ENCODE results near the gene TP53INP2.
"Not testable (repeated sequence)": the region's sequence is repeated elsewhere in the genome, so short reads cannot be mapped to it uniquely, and the experiment has no call there.

The TP53INP2 gene

DNA sequence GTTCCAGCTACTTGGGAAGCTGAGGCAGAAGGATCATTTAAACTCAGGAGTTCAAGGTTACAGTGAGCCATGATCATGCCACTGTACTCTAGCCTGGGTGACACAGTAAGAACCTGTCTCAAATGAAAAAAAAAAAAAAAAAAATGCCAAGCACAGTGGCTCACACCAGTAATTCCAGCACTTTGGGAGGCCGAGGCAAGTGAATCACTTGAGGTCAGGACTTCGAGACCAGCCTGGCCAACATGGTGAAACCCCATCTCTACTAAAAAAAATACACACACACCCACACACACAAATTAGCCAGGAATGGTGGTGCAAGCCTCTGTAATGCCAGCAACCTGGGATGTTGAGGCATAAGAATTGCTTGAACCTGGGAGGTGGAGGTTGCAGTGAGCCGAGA is 18.4 kb downstream of the TP53INP2 start:
- H2BK15ac ChIP-seq (replicated peaks; ENCODE audit: low read depth); H3K56ac ChIP-seq (ENCODE audit: low read length); H3K27ac ChIP-seq (ENCODE audit: low read depth, low read length); H2AK5ac ChIP-seq (ENCODE audit: low read length); DNase-seq; H3K4ac ChIP-seq (ENCODE audit: low read depth, low read length); H3K79me2 ChIP-seq (ENCODE audit: control insufficient read depth, insufficient read depth, low read length); H3K79me1 ChIP-seq (ENCODE audit: low read length); H3K36me3 ChIP-seq (ENCODE audit: control insufficient read depth, insufficient read depth, low read length); H2BK120ac ChIP-seq (ENCODE audit: low read depth, low read length); H3K27me3 ChIP-seq (ENCODE audit: insufficient read depth, low read length, poor library complexity); H3K4me1 ChIP-seq (ENCODE audit: control insufficient read depth, low read depth, low read length); H3K4me2 ChIP-seq (ENCODE audit: low read length); H4K5ac ChIP-seq (ENCODE audit: low read length); H4K8ac ChIP-seq (ENCODE audit: low read depth, low read length); H3K9ac ChIP-seq (ENCODE audit: low read length); H3K4me3 ChIP-seq (ENCODE audit: low read length); H3K23ac ChIP-seq (ENCODE audit: low read length); H3K18ac ChIP-seq (ENCODE audit: low read length); H2BK5ac ChIP-seq (ENCODE audit: low read length): not testable (repeated sequence)
- WGBS (ENCODE audit: extremely low coverage, insufficient coverage, low lambda C conversion rate): no CpG with 5 or more reads among the region's 3 CpGs

DNA sequence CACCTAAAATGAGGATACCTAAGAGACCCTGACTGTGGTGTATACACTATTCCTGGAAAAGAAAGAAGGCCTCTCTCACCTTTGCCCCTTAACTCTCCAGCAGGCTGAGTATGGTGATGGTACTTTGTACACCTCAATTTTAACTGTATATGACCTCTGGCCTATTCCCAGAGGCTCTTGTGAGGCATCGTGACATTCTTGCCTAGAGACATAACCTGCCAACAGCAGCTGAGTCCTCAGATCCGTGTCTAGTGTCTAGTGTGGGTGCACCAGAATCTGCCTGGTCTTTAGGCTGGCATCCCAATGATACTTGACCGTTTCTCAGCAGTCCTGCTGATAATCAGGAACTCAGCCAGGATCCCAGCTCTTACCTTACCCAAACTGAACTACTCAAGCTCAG is 20.0 kb downstream of the TP53INP2 start:
- H3K79me2 ChIP-seq (ENCODE audit: control insufficient read depth, insufficient read depth, low read length): no peaks in the 10 kb centered on the region
- no peaks in the 10 kb centered on the region for H3K36me3 ChIP-seq (ENCODE audit: control insufficient read depth, insufficient read depth, low read length)
- no peak overlapping the region for H2BK15ac ChIP-seq (replicated peaks; ENCODE audit: low read depth)
- no peak overlapping the region for H2BK5ac ChIP-seq (ENCODE audit: low read length)
- no peaks in the 10 kb centered on the region for H3K27me3 ChIP-seq (ENCODE audit: insufficient read depth, low read length, poor library complexity)
- no peaks in the 10 kb centered on the region for H3K79me1 ChIP-seq (ENCODE audit: low read length)
- no peak overlapping the region for H3K4me2 ChIP-seq (ENCODE audit: low read length)
- H3K56ac ChIP-seq (ENCODE audit: low read length): no peak overlapping the region
- H3K27ac ChIP-seq (ENCODE audit: low read depth, low read length): no peak overlapping the region
- H3K4ac ChIP-seq (ENCODE audit: low read depth, low read length): no peak overlapping the region
- H2BK120ac ChIP-seq (ENCODE audit: low read depth, low read length): no peak overlapping the region
- no peaks in the 10 kb centered on the region for H3K4me1 ChIP-seq (ENCODE audit: control insufficient read depth, low read depth, low read length)
- H3K4me3 ChIP-seq (ENCODE audit: low read length): no peak overlapping the region
- no CpG with 5 or more reads among the region's 3 CpGs for WGBS (ENCODE audit: extremely low coverage, insufficient coverage, low lambda C conversion rate)
- no peak overlapping the region for H3K18ac ChIP-seq (ENCODE audit: low read length)
- H3K9ac ChIP-seq (ENCODE audit: low read length): no peak overlapping the region
- H2AK5ac ChIP-seq (ENCODE audit: low read length): no peak overlapping the region
- no peak for DNase-seq
- H4K5ac ChIP-seq (ENCODE audit: low read length): no peak overlapping the region
- no peak overlapping the region for H4K8ac ChIP-seq (ENCODE audit: low read depth, low read length)
- no peak overlapping the region for H3K23ac ChIP-seq (ENCODE audit: low read length)

DNA sequence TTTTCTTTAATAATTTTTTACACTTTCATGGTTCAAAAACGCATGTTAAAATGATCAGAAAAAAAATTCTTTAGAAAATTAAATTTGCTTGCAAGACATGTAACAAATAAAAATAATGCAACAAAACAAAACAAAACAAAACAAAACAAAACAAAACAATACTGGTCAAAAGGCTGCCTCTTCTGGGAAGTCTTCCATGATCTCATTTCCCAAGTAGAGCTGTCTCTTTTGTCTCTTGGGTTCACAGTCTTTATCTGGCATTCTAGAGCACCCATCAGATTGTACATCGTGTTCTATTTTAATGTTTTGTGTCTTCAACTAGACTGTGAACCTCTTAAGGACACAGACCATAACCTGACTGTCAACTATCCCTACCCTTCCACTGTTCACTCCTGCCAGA is 25.3 kb downstream of the TP53INP2 start:
- no peak for DNase-seq
- no peak overlapping the region for H2BK15ac ChIP-seq (replicated peaks; ENCODE audit: low read depth)
- H3K23ac ChIP-seq (ENCODE audit: low read length): no peak overlapping the region
- H4K8ac ChIP-seq (ENCODE audit: low read depth, low read length): no peak overlapping the region
- H3K79me1 ChIP-seq (ENCODE audit: low read length): no peaks in the 10 kb centered on the region
- no peak overlapping the region for H3K27ac ChIP-seq (ENCODE audit: low read depth, low read length)
- H3K18ac ChIP-seq (ENCODE audit: low read length): no peak overlapping the region
- no peak overlapping the region for H3K4ac ChIP-seq (ENCODE audit: low read depth, low read length)
- no peak overlapping the region for H3K56ac ChIP-seq (ENCODE audit: low read length)
- no peaks in the 10 kb centered on the region for H3K79me2 ChIP-seq (ENCODE audit: control insufficient read depth, insufficient read depth, low read length)
- H2BK5ac ChIP-seq (ENCODE audit: low read length): no peak overlapping the region
- H3K36me3 ChIP-seq (ENCODE audit: control insufficient read depth, insufficient read depth, low read length): no peaks in the 10 kb centered on the region
- no peak overlapping the region for H2AK5ac ChIP-seq (ENCODE audit: low read length)
- WGBS (ENCODE audit: extremely low coverage, insufficient coverage, low lambda C conversion rate): no CpG with 5 or more reads among the region's 2 CpGs
- H3K27me3 ChIP-seq (ENCODE audit: insufficient read depth, low read length, poor library complexity): no peaks in the 10 kb centered on the region
- no peak overlapping the region for H3K4me2 ChIP-seq (ENCODE audit: low read length)
- H3K9ac ChIP-seq (ENCODE audit: low read length): no peak overlapping the region
- H4K5ac ChIP-seq (ENCODE audit: low read length): no peak overlapping the region
- no peaks in the 10 kb centered on the region for H3K4me1 ChIP-seq (ENCODE audit: control insufficient read depth, low read depth, low read length)
- H3K4me3 ChIP-seq (ENCODE audit: low read length): no peak overlapping the region
- no peak overlapping the region for H2BK120ac ChIP-seq (ENCODE audit: low read depth, low read length)

DNA sequence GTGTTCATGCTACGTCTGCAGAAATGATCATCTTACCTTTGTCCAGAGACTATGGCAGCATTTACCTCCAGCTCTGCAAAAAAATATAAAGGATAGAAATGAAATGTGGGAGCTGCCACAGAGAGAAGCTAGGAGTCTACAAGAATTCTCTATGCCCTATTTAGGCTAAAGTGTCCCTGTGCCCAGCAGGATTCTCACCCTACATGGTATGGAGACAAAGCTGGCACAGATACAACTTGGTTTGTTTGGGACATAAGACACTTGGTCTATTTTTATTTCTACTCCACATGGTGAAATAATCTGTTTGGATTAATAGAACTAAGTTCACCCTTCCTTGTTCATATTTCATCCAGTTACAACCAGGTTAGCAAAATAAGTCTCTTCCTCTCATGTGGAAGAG is 28.4 kb downstream of the TP53INP2 start:
- H2BK5ac ChIP-seq (ENCODE audit: low read length): no peak overlapping the region
- H3K4me3 ChIP-seq (ENCODE audit: low read length): no peak overlapping the region
- no peak overlapping the region for H2BK120ac ChIP-seq (ENCODE audit: low read depth, low read length)
- H3K56ac ChIP-seq (ENCODE audit: low read length): no peak overlapping the region
- H3K4me1 ChIP-seq (ENCODE audit: control insufficient read depth, low read depth, low read length): no peaks in the 10 kb centered on the region
- H4K8ac ChIP-seq (ENCODE audit: low read depth, low read length): no peak overlapping the region
- no peak overlapping the region for H3K18ac ChIP-seq (ENCODE audit: low read length)
- no CpG with 5 or more reads among the region's 1 CpG for WGBS (ENCODE audit: extremely low coverage, insufficient coverage, low lambda C conversion rate)
- no peak overlapping the region for H3K4ac ChIP-seq (ENCODE audit: low read depth, low read length)
- no peaks in the 10 kb centered on the region for H3K79me1 ChIP-seq (ENCODE audit: low read length)
- no peak overlapping the region for H2BK15ac ChIP-seq (replicated peaks; ENCODE audit: low read depth)
- no peaks in the 10 kb centered on the region for H3K27me3 ChIP-seq (ENCODE audit: insufficient read depth, low read length, poor library complexity)
- DNase-seq: no peak
- no peak overlapping the region for H3K27ac ChIP-seq (ENCODE audit: low read depth, low read length)
- no peak overlapping the region for H3K9ac ChIP-seq (ENCODE audit: low read length)
- H2AK5ac ChIP-seq (ENCODE audit: low read length): no peak overlapping the region
- H3K36me3 ChIP-seq (ENCODE audit: control insufficient read depth, insufficient read depth, low read length): no peaks in the 10 kb centered on the region
- no peak overlapping the region for H3K23ac ChIP-seq (ENCODE audit: low read length)
- no peak overlapping the region for H3K4me2 ChIP-seq (ENCODE audit: low read length)
- no peak overlapping the region for H4K5ac ChIP-seq (ENCODE audit: low read length)
- H3K79me2 ChIP-seq (ENCODE audit: control insufficient read depth, insufficient read depth, low read length): no peaks in the 10 kb centered on the region

- no peak overlapping the region for H3K4ac ChIP-seq (ENCODE audit: low read depth, low read length)
- no peak overlapping the region for H2BK15ac ChIP-seq (replicated peaks; ENCODE audit: low read depth)
- no peak overlapping the region for H3K4me3 ChIP-seq (ENCODE audit: low read length)
- no peaks in the 10 kb centered on the region for H3K36me3 ChIP-seq (ENCODE audit: control insufficient read depth, insufficient read depth, low read length)
- no peak overlapping the region for H3K18ac ChIP-seq (ENCODE audit: low read length)
- no peak overlapping the region for H3K4me2 ChIP-seq (ENCODE audit: low read length)
- H3K79me2 ChIP-seq (ENCODE audit: control insufficient read depth, insufficient read depth, low read length): no peaks in the 10 kb centered on the region
- H2AK5ac ChIP-seq (ENCODE audit: low read length): no peak overlapping the region
- no peaks in the 10 kb centered on the region for H3K27me3 ChIP-seq (ENCODE audit: insufficient read depth, low read length, poor library complexity)
- no peak overlapping the region for H3K56ac ChIP-seq (ENCODE audit: low read length)
- H3K4me1 ChIP-seq (ENCODE audit: control insufficient read depth, low read depth, low read length): no peaks in the 10 kb centered on the region
- H4K5ac ChIP-seq (ENCODE audit: low read length): no peak overlapping the region
- DNase-seq: no peak
- H4K8ac ChIP-seq (ENCODE audit: low read depth, low read length): no peak overlapping the region
- no peak overlapping the region for H3K9ac ChIP-seq (ENCODE audit: low read length)
- no peak overlapping the region for H2BK5ac ChIP-seq (ENCODE audit: low read length)
- H2BK120ac ChIP-seq (ENCODE audit: low read depth, low read length): no peak overlapping the region
- no peak overlapping the region for H3K27ac ChIP-seq (ENCODE audit: low read depth, low read length)
- no peaks in the 10 kb centered on the region for H3K79me1 ChIP-seq (ENCODE audit: low read length)
- H3K23ac ChIP-seq (ENCODE audit: low read length): no peak overlapping the region
- WGBS (ENCODE audit: extremely low coverage, insufficient coverage, low lambda C conversion rate): no CpG with 5 or more reads among the region's 6 CpGs
These were observed 32.1 kb downstream of the TP53INP2 start for GRCh38 chr20:34736106-34736735.

DNA sequence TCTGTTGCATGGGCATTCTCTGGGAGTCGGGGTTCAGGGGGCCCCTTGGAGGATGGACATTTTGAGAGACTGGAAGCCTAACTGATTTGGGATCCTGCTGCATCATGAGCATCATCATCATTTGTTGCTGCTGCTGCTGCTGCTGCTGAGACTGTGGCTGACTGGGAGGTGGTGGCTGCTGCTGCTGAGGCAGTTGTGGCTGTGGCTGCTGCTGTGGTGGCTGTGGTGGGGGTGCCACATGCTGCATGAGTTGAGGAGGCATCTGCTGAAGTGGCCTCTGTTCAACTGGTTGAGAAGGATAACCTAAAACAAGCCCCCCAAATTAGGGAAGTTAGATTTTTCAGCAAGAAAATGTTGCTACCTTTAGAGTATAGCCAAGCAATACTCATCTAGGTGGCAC is 38.9 kb downstream of the TP53INP2 start:
- no peaks in the 10 kb centered on the region for H3K27me3 ChIP-seq (ENCODE audit: insufficient read depth, low read length, poor library complexity)
- H4K8ac ChIP-seq (ENCODE audit: low read depth, low read length): no peak overlapping the region
- H2AK5ac ChIP-seq (ENCODE audit: low read length): no peak overlapping the region
- H2BK15ac ChIP-seq (replicated peaks; ENCODE audit: low read depth): no peak overlapping the region
- H3K4me2 ChIP-seq (ENCODE audit: low read length): no peak overlapping the region
- no peaks in the 10 kb centered on the region for H3K79me2 ChIP-seq (ENCODE audit: control insufficient read depth, insufficient read depth, low read length)
- H3K27ac ChIP-seq (ENCODE audit: low read depth, low read length): no peak overlapping the region
- no peak for DNase-seq
- no peak overlapping the region for H3K56ac ChIP-seq (ENCODE audit: low read length)
- no peak overlapping the region for H3K4me3 ChIP-seq (ENCODE audit: low read length)
- H3K23ac ChIP-seq (ENCODE audit: low read length): no peak overlapping the region
- no peak overlapping the region for H3K18ac ChIP-seq (ENCODE audit: low read length)
- no peak overlapping the region for H4K5ac ChIP-seq (ENCODE audit: low read length)
- H3K4me1 ChIP-seq (ENCODE audit: control insufficient read depth, low read depth, low read length): no peaks in the 10 kb centered on the region
- no CpG with 5 or more reads among the region's 1 CpG for WGBS (ENCODE audit: extremely low coverage, insufficient coverage, low lambda C conversion rate)
- no peak overlapping the region for H3K9ac ChIP-seq (ENCODE audit: low read length)
- H2BK5ac ChIP-seq (ENCODE audit: low read length): no peak overlapping the region
- no peak overlapping the region for H2BK120ac ChIP-seq (ENCODE audit: low read depth, low read length)
- H3K4ac ChIP-seq (ENCODE audit: low read depth, low read length): no peak overlapping the region
- no peaks in the 10 kb centered on the region for H3K36me3 ChIP-seq (ENCODE audit: control insufficient read depth, insufficient read depth, low read length)
- no peaks in the 10 kb centered on the region for H3K79me1 ChIP-seq (ENCODE audit: low read length)
